Vagina (tissue), 2 donors: ENCODE measurements around the gene PEX5L. TPM values are rescaled to one million over a fixed set of nuclear protein-coding genes. Genes with fewer than 3 reads are reported as not detected.

Source experiments
- DNase-seq, 2 donors: peaks; one replicate each; pipeline ENCODE4 v3.0.0-alpha.2; 2017; ENCODE audit errors: extremely low spot score in 2 of 2
- H3K27ac ChIP-seq: fragments of 200-600 bp; sonication (generic); one replicate; pipeline ENCODE4 v1.5.1; 2019
- H3K27me3 ChIP-seq: fragments of 200-600 bp; sonication (generic); one replicate; pipeline ENCODE4 v1.5.1; 2019
- H3K36me3 ChIP-seq, 2 donors: fragments of 200-600 bp; sonication (generic); one replicate each; pipeline ENCODE4 v1.5.1; 2017 to 2019
- H3K4me1 ChIP-seq: fragments of 200-600 bp; sonication (generic); one replicate; pipeline ENCODE4 v1.5.1; 2019
- H3K4me3 ChIP-seq, 2 donors: fragments of 200-600 bp; sonication (generic); 1 replicate in 1 of 2; 2 replicates in 1 of 2; pipeline ENCODE4 v1.5.1; 2016 to 2019
- H3K9me3 ChIP-seq: fragments of 200-600 bp; sonication (generic); one replicate; pipeline ENCODE4 v1.5.1; 2019
- CTCF ChIP-seq, 3 experiments: fragments of 450-650 bp in 2 of 3; fragments of 200-600 bp in 1 of 3; sonication (generic) in 1 of 3; IDR thresholded peaks; one replicate each; pipeline ENCODE4 v1.5.1; 2017 to 2019; ENCODE audit warnings: antibody characterized with exemption in 3 of 3, mild to moderate bottlenecking in 2 of 3, moderate library complexity in 2 of 3
- POLR2A ChIP-seq, 2 donors: fragments of 450-650 bp; IDR thresholded peaks; one replicate each; pipeline ENCODE4 v1.6.1; 2017; ENCODE audit warnings: antibody characterized with exemption in 2 of 2, mild to moderate bottlenecking in 2 of 2, moderate library complexity in 2 of 2
- POLR2AphosphoS5 ChIP-seq, 2 donors: sonication (generic); formaldehyde crosslinking; IDR thresholded peaks; one replicate each; pipeline ENCODE4 v1.9.0; 2017; ENCODE audit warnings: antibody characterized with exemption in 2 of 2, mild to moderate bottlenecking in 2 of 2, low read depth in 1 of 2; ENCODE audit not compliant: insufficient read depth in 1 of 2
- intact Hi-C: fragments of 100-400 bp; cut with DNase I; formaldehyde crosslinking; loops from one replicate; pipeline ENCODE4 v1.15.1; 2023
- total RNA-seq: library from RNA; depleted of rRNA; stranded (reverse); fragments of >200 nt; gene quantifications from one replicate; pipeline ENCODE4 v1.2.3, GENCODE V29; 2016

PEX5L gene
- total RNA-seq, 1 donor from 2014 or later, result not detected

GRCh38 chr3:179958759-179959158, 78.0 kb downstream of the PEX5L start:
- H3K9me3 ChIP-seq, result no peaks in the 10 kb centered on the region
- intact Hi-C loops, result no loop called here
- H3K4me3 ChIP-seq, result no peak overlapping the region
- no peaks in the 10 kb centered on the region for H3K27me3 ChIP-seq
- DNase-seq, result no peak
- H3K4me1 ChIP-seq, result no peaks in the 10 kb centered on the region
- no peak overlapping the region for H3K27ac ChIP-seq
- H3K36me3 ChIP-seq, result no peaks in the 10 kb centered on the region
- TF ChIP-seq POLR2AphosphoS5 (IDR thresholded peaks at IDR 0.05; ENCODE audit: insufficient read depth in 1 of 2, low read depth in 1 of 2), result no peak
- TF ChIP-seq POLR2A (IDR thresholded peaks at IDR 0.05), result no peak
- TF ChIP-seq CTCF (IDR thresholded peaks at IDR 0.05), result no peak

GRCh38 chr3:179958143-179958542, 78.6 kb downstream of the PEX5L start:
- Histone ChIP-seq H3K27me3 (no peaks in the 10 kb centered on the region), H3K9me3 (no peaks in the 10 kb centered on the region), H3K36me3 (no peaks in the 10 kb centered on the region), H3K4me3 (no peak overlapping the region), H3K27ac (no peak overlapping the region), H3K4me1 (no peaks in the 10 kb centered on the region)
- no peak for DNase-seq
- no peak for TF ChIP-seq CTCF (IDR thresholded peaks at IDR 0.05)
- TF ChIP-seq POLR2A (IDR thresholded peaks at IDR 0.05), result no peak
- TF ChIP-seq POLR2AphosphoS5 (IDR thresholded peaks at IDR 0.05; ENCODE audit: insufficient read depth in 1 of 2, low read depth in 1 of 2), result no peak
- intact Hi-C loops, result no loop called here

GRCh38 chr3:179957264-179957845, 79.4 kb downstream of the PEX5L start:
- Histone ChIP-seq H3K9me3 (no peaks in the 10 kb centered on the region), H3K36me3 (no peaks in the 10 kb centered on the region), H3K27ac (no peak overlapping the region), H3K4me1 (no peaks in the 10 kb centered on the region), H3K27me3 (no peaks in the 10 kb centered on the region), H3K4me3 (no peak overlapping the region)
- intact Hi-C loops, result no loop called here
- DNase-seq, result no peak
- TF ChIP-seq POLR2AphosphoS5 (IDR thresholded peaks at IDR 0.05; ENCODE audit: insufficient read depth in 1 of 2, low read depth in 1 of 2), result no peak
- no peak for TF ChIP-seq CTCF (IDR thresholded peaks at IDR 0.05)
- TF ChIP-seq POLR2A (IDR thresholded peaks at IDR 0.05), result no peak

DNA sequence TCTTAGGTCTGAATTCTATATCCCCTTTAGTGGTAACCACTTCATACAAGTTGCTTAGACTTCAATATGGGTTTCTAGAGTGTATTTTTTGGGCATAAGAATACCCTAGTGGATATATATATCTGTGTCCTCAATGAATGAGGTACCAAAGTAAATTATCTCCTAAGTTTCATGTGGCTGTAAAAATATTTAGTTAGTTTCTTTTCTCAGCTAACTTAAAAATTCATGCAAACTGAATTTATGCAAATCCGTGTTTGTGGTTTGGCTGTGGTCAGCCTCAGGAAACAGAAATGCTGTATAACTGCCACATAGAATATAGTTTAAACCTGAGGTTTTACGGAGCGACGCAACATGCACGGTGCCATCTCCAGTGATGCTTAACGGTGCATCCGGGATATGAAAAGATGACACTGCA, 80.3 kb downstream of the PEX5L start:
- TF ChIP-seq POLR2AphosphoS5 (IDR thresholded peaks at IDR 0.05; ENCODE audit: insufficient read depth in 1 of 2, low read depth in 1 of 2) (no peak), POLR2A (IDR thresholded peaks at IDR 0.05) (no peak), CTCF (IDR thresholded peaks at IDR 0.05) (no peak)
- Histone ChIP-seq H3K27me3 (no peaks in the 10 kb centered on the region), H3K36me3 (no peaks in the 10 kb centered on the region), H3K4me3 (no peak overlapping the region), H3K4me1 (no peaks in the 10 kb centered on the region), H3K27ac (no peak overlapping the region), H3K9me3 (no peaks in the 10 kb centered on the region)
- DNase-seq, result no peak
- intact Hi-C loops, result no loop called here

GRCh38 chr3:179955809-179956208, 80.9 kb downstream of the PEX5L start:
- no peak for DNase-seq
- H3K9me3 ChIP-seq, result no peaks in the 10 kb centered on the region
- H3K27me3 ChIP-seq, result no peaks in the 10 kb centered on the region
- TF ChIP-seq POLR2A (IDR thresholded peaks at IDR 0.05) (no peak), CTCF (IDR thresholded peaks at IDR 0.05) (no peak), POLR2AphosphoS5 (IDR thresholded peaks at IDR 0.05; ENCODE audit: insufficient read depth in 1 of 2, low read depth in 1 of 2) (no peak)
- intact Hi-C loops, result no loop called here
- H3K36me3 ChIP-seq, result no peaks in the 10 kb centered on the region
- no peaks in the 10 kb centered on the region for H3K4me1 ChIP-seq
- no peak overlapping the region for H3K4me3 ChIP-seq
- no peak overlapping the region for H3K27ac ChIP-seq
